RPMI7951 (cell line): Measurements from ENCODE around the gene PIP4K2C. TPM values are rescaled to one million over a fixed set of nuclear protein-coding genes. Genes with fewer than 3 reads are reported as not detected.

ENCODE experiments used
- DNase-seq: peaks from one replicate; pipeline ENCODE4 v3.0.0-alpha.2; 2012; ENCODE audit warnings: low read depth
- total RNA-seq: library from RNA; depleted of rRNA; stranded (reverse); fragments of >200 nt; shearing (Covaris generic); gene quantifications from 2 replicates; pipeline ENCODE4 v1.2.3, GENCODE V29; 2014; rRNA removed

PIP4K2C gene
- 15.9 and 19.3 TPM in 2 replicates for total RNA-seq

- DNase-seq, result peak; percentile 48
These were observed at the start of gene PIP4K2C for GRCh38 chr12:57590864-57591781. Gene PIP4K2C (plus strand): TSS chr12:57591192. CDS start chr12:57591290, 98 bp downstream.

- DNase-seq, result no peak
These were observed 49.3 kb upstream of the PIP4K2C start for GRCh38 chr12:57541717-57542116.

- DNase-seq, result no peak
These were observed 47.4 kb upstream of the PIP4K2C start for GRCh38 chr12:57543581-57543980.

- no peak for DNase-seq
These were observed 45.1 kb upstream of the PIP4K2C start for GRCh38 chr12:57545809-57546437.

- peak; percentile 96 for DNase-seq
These were observed 44.3 kb upstream of the PIP4K2C start, which contains the start of gene DCTN2 for GRCh38 chr12:57546438-57547287. Gene DCTN2 (minus strand): TSS chr12:57547192. CDS start chr12:57547063, 129 bp downstream.

GRCh38 chr12:57547288-57548012, 43.5 kb upstream of the PIP4K2C start:
- no peak for DNase-seq

GRCh38 chr12:57548013-57548315, 43.0 kb upstream of the PIP4K2C start:
- no peak for DNase-seq

GRCh38 chr12:57548488-57548887, 42.5 kb upstream of the PIP4K2C start:
- DNase-seq, result no peak

- DNase-seq, result no peak
These were observed 41.6 kb upstream of the PIP4K2C start for GRCh38 chr12:57549203-57549908.

- DNase-seq, result peak; percentile 29
These were observed 40.9 kb upstream of the PIP4K2C start, which contains the start of gene KIF5A for GRCh38 chr12:57549909-57550640. Gene KIF5A (plus strand): TSS chr12:57550044. CDS start chr12:57550272, 228 bp downstream.

- no peak for DNase-seq
These were observed 40.1 kb upstream of the PIP4K2C start for GRCh38 chr12:57550641-57551549.

GRCh38 chr12:57551637-57552305, 39.2 kb upstream of the PIP4K2C start:
- no peak for DNase-seq

- no peak for DNase-seq
These were observed 38.7 kb upstream of the PIP4K2C start for GRCh38 chr12:57552306-57552651.

GRCh38 chr12:57552835-57553313, 38.1 kb upstream of the PIP4K2C start:
- peak; percentile 48 for DNase-seq

GRCh38 chr12:57553343-57554202, 37.4 kb upstream of the PIP4K2C start:
- no peak for DNase-seq

GRCh38 chr12:57554453-57554852, 36.5 kb upstream of the PIP4K2C start:
- no peak for DNase-seq

- no peak for DNase-seq
These were observed 36.1 kb upstream of the PIP4K2C start for GRCh38 chr12:57554897-57555296.
